HG02973 (cell line): Measurements from ENCODE around the gene RNF40.
"Not testable (repeated sequence)": the region's sequence is repeated elsewhere in the genome, so short reads cannot be mapped to it uniquely, and the experiment has no call there.

ENCODE experiments used
- ATAC-seq: cut with Tn5 transposase; IDR thresholded peaks from one replicate; pipeline ENCODE4 v1.9.1; 2021; ENCODE audit warnings: moderate library complexity; ENCODE audit not compliant: unreplicated experiment

Gene RNF40

DNA sequence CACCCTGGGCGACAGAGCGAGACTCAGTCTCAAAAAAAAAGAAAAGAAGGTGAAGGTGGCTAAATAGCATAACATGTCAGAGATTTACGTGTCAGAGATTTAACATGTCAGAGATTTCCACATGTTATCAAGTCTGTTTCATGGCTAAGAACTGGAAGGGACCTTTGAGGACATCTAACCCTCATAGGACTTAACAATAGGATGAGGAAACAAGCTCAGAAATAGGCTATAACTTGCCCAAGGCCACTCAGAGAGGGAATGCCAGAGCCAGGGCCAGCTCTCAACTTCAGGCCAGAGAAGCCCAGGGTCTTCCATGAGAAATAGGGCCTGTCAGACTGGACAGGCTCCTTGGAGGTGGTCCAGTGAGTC, 51.7 kb downstream of the RNF40 start:
- peak; percentile 15 for ATAC-seq

DNA sequence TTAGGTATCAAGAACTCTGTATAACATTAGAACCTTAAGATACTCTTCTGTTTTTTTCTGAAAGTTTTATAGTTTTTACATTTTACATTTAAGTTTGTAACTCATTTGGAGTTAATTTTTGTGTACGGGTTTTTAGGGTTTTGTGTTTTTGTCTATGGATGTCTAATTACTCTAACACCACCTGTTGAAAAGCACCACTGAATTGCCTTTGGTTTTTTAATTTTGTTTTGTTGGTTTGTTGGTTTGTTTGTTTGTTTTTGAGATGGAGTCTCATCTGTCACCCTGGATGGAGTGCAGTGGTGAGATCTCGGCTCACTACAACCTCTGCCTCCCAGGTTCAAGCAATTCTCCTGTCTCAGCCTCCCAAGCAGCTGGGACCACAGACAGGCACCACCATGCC, 54.6 kb downstream of the RNF40 start:
- no peak for ATAC-seq

DNA sequence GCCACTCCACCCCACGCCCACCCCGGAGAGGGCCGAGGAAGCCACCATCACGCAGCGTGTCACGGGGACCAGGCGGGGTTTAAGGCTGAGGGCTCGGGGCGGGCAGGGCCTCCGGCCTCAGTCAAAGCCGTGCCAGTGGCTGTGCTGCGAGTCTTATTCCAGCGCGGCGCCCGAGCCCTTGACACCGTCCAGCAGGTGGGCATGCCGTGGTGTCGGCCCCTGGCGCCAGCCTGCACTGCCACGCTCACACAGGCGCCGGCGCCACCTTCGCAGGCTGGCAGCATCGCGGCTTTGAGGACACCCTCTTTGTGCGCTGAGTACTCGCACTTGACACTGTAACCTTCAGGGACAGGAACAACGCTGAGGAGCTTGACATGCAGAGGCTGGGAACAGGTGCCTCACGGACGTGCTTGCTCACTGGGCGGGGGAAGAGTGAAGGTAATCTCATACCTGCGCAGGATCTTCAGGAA, 58.9 kb downstream of the RNF40 start:
- ATAC-seq = no peak

DNA sequence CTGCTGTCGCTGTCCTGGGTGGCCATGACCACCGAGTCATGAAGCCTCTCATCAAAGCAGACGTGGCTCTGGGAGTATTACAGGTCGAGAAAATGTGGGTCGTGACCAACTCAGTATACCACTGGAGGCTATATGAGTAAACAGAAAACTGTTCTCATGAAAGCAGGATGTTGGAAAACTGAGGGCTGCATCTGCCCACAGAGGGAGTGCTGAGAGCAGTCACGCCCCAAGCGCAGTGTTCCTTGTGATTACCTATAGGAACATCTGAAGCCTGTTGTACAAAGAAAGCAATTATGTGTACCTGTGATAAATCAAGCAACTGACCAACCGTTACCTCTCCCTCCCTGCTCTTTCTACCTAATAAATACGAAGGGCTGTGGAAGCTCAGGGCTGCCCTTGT, 59.3 kb downstream of the RNF40 start:
- not testable (repeated sequence) for ATAC-seq

DNA sequence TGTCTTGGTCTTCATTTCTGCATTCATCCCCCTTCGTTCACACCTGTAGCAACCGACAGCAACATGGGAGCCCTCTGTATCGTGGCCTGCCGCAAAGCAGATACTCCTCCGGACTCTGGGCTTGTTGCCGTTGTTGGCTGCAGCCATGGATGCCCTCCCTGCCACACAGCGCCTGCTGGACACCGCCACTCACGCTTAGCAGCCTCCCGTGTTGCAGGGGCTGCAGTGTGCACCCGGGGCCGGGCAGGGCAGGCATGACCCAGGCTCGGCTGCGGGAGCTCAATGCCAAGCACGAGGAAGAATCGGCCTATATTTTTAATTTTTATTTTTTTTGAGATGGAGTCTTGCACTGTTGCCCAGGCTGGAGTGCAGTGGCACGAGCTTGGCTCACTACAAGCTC, 59.8 kb downstream of the RNF40 start:
- no peak for ATAC-seq
